HG03354 (cell line): ENCODE data around the gene ENTPD6.
"Not testable (repeated sequence)": the region's sequence is repeated elsewhere in the genome, so short reads cannot be mapped to it uniquely, and the experiment has no call there.

Source experiments
- ATAC-seq: cut with Tn5 transposase; IDR thresholded peaks from one replicate; pipeline ENCODE4 v1.9.1; 2021; ENCODE audit warnings: mild to moderate bottlenecking; ENCODE audit not compliant: unreplicated experiment, poor library complexity, severe bottlenecking

Gene ENTPD6

GRCh38 chr20:25252230-25252651 lies 56.7 kb downstream of the ENTPD6 start:
- ATAC-seq: no peak

- ATAC-seq: no peak
Measured at GRCh38 chr20:25252686-25253421, 57.3 kb downstream of the ENTPD6 start.

GRCh38 chr20:25253606-25254275 lies 58.2 kb downstream of the ENTPD6 start:
- ATAC-seq: no peak

DNA sequence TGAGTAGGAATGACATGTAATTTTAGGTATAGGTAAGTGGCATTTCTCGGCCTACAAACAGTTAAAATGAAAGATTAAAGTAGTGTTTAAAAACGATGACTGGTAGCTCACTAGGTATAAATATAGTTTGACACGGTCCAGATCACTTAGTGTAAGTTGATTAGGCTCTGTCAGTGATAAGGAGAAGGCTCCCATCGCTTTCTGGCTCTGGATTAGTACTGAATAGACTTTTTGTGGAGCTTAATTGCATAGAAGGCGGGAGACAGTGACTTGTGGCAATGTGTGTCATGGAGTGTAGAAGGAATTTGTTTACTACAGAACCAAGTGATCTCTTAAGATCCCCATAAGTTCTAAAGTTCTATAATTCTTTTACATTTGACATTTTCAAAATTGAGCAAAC lies 59.1 kb downstream of the ENTPD6 start:
- no peak for ATAC-seq

DNA sequence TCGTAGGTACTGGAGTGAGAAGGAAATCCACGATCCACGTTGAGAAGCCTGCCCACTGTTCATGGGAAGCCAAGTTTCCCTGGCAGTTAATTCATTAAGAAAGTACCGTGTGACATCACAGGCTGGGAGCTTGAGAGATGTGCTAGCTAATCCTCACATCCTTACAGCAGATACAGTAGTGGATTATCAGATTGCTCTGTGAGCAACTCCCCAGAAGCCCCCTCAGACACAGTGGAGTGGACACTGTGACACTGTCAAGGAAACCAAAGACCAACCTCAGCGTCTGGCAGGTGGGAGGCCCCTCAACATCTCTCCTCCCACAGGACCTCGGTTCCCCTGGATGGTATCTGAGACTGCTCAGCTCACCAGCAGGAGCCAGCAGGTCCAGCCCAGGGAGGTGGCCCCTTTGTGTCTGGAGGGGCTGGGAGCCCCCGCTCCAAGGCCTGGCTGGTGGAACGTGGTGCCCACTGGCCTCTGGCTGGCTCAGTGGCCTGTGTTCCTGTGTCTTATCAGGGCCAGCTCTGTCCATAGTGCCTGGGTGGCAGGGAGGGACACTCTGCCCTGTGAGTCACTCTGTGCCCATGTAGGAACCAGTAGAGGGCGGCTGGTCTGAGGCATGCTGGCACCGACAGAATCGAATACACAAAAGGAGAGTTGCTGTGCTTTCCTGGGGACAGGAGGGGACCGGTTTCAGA lies 59.6 kb downstream of the ENTPD6 start:
- ATAC-seq: no peak

DNA sequence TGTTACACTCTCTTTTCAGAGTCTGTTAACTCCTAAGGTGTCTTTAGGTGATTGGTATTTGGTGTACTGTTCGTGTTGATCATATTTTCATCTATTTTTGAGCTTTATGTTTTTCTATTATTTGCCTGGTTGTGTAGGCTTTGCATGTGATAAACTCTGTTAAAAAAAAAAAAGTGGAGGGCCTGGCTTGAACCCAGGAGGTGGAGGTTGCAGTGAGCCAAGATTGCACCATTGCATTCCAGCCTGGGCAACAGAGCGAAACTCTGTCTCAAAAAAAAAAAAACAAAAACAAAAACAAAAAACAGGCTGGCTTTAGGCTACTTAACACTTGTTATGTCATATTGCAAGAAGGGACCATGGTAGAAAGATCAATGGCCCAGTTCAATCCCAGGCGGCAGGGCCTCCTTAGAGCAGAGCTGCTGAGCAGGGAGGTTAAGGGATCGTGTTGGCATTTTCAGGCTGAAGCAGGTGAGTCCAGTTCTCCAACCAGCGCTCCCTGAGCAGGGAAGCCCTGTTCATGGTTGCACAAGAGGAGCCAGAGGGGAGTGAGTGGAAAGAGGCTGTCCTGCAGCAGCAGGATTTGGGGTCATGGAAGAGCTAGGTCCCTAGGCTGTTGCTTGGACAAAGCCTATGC lies 60.8 kb downstream of the ENTPD6 start:
- no peak for ATAC-seq

- ATAC-seq: no peak
Measured at GRCh38 chr20:25257130-25257529, 61.6 kb downstream of the ENTPD6 start.

GRCh38 chr20:25257756-25258475 lies 62.4 kb downstream of the ENTPD6 start:
- ATAC-seq: no peak

DNA sequence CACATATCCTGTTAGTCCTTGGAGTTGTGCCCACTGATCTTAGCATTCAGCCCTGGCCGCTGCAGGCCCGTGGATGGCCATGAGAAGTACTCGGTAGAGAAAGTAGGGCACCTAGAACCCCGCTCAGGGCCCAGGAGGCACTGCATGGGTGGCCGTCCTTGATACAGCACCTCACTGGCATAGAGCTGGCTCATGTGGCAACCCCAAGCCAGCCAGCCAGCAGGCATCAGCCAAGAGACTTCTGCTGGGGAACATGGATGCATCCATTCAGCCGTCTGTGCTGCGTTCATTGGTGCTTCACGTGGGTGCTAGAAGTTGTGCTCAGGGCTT lies 62.9 kb downstream of the ENTPD6 start:
- ATAC-seq: no peak

- ATAC-seq: no peak
Measured at GRCh38 chr20:25258828-25259227, 63.3 kb downstream of the ENTPD6 start.

DNA sequence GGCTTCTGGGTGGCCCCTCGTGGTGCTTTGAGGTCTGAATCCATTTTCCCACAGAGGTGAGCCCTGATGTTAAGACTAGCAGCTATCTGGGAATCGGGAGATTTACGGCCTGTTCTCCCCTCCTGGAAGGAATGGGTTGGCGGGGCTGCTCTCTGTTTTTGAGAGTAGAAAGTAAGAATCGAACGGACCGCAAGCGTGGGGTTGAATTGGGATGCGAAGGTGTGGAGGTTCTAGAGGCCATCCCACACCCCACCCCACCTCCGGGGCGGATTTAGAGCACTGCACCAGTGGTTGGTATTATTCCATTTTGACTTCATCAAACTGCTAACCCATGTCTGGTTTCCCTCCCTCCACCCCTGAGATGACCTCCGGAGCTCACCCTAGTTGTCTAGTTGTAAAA lies 63.8 kb downstream of the ENTPD6 start:
- ATAC-seq: no peak

DNA sequence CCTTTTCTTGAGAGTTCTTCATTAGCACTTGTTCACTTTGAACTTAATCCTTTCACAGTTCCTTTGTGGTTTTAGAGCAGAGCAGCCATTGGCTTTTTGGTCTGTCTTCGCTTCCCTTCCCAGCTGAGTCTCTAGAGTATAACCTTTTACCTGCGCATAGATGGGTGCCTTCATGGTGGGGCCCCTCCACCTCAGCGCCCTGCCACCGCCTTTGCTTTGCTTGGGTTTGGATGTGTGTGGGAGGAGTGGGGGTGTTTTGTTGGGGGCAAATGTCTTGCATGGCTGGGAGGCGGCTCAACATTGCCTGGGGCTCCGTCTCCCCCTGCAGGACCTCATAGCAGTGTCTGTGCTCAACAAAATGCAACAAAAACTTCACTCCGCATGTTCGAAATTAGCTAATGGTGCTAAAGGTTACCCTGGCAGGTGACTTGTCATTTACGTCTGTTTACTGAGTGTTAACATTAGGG lies 64.3 kb downstream of the ENTPD6 start:
- ATAC-seq: no peak

GRCh38 chr20:25260770-25261437 lies 65.4 kb downstream of the ENTPD6 start:
- ATAC-seq: not testable (repeated sequence)

DNA sequence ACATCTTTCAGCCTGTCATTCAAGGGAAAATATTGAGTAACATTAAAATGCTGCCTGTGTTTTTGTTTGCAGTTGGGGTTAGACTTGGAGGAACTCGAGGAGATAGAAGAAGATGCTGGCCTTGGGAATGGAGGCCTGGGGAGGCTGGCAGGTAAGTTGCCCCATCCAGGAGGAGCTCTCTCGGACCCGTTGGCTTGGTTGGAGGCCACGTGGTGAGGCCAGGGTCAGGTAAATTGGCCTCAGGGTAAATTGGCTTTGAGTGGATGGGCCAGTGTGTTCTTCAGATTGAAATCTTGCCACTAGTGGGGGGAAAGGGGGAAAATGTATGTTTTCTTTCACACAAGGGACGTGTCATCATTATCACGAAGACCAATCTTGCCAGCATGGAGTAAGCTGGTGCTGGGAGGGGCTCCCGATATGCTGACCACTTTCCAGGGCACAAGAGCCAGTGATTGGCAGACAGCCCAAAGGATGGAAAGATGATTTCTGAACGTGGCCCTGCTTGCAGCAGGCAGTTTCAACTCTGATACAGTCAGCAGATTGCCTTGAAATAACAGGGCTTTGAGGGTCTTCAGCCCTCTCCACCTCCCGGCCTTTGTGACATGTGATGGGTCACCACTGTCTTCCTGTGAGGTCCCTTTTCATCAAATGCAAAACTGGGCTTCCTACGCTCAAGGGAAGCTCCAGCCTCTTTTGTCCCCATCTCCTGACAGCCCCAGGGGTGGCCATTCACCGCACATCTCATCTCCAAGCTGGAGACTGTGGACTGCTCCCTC lies 73.7 kb downstream of the ENTPD6 start:
- ATAC-seq: no peak

GRCh38 chr20:25269833-25270170 lies 74.3 kb downstream of the ENTPD6 start:
- no peak for ATAC-seq

DNA sequence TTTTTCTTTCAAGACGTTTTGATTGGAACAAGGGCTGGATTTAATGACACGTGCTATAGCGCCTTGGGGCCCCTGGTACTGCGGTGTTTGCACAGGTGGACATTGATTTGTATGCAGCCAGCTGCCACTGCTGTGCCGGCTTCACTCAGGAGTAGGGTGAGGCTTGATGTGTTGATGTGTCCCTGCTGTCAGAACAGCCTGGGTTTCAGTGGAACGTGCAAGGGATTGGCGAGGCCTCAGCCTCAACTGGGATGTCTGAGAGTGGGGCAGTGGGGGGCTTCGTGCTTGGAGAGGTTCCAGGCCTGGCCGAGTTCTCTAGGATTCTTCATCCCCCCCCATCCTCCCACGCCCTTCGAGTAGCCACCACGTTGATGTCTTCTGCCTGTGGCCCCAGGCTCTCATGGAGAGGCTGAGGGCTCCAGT lies 75.3 kb downstream of the ENTPD6 start:
- no peak for ATAC-seq

- no peak for ATAC-seq
Measured at GRCh38 chr20:25271486-25272222, 76.1 kb downstream of the ENTPD6 start.
